COLO668 (cell line): Measurements from ENCODE around the gene IL3.

Experiments used
- DNase-seq: peaks from one replicate; lab custom pipeline; 2025; ENCODE audit not compliant: unreplicated experiment; lab: John Stamatoyannopoulos, UW

Gene IL3

GRCh38 chr5:132110930-132111329 lies 50.5 kb downstream of the IL3 start:
- DNase-seq: no peak

- DNase-seq: no peak
These were observed 51.7 kb downstream of the IL3 start for GRCh38 chr5:132112111-132112510.
